Ammon's horn (tissue), 1 donor: ENCODE measurements around the gene PPIC.

Experiments used
- DNase-seq: peaks from one replicate; pipeline ENCODE4 v3.0.0-alpha.2; 2016; ENCODE audit warnings: low spot score

PPIC gene

DNA sequence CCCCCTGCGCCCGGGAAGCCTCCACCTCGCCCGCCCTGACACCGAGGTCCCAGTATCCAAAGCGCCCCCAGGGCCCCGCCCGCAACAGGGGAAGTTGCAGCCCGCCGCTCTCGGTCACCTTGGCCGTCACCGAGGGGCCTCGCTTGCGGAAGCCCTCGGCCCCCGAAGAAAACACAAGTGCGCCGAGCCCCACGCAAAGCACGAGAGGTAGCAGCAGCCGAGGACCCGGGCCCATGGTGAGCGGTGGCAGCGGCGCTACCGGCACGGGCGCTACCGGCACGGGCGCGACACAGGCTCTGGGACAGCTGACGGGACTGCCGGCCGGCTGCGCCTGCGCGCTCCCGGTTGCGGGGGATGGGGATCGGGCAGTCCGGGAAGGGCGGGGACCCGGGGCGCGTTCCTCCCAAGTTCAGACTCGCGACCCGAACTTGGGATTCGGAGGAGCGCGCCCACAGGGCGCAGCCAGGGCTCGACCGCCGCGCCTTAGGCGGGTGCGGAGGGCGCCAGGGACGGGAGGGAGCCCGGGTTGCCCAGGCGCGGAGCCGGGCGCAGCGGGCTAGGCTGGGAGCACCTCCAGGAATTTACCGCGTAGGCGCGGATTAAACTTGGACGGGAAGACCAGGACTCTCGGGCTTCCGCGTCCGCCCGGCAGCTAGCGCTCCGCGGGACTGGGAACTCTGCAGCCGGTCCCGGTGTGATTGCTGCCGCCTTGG is at the start of gene PPIC:
Gene PPIC, minus strand, starts transcription at position 335 of the 713 bp plus-strand sequence. Its CDS starts 100 bp downstream, at position 235.
- DNase-seq = peak; percentile 47

DNA sequence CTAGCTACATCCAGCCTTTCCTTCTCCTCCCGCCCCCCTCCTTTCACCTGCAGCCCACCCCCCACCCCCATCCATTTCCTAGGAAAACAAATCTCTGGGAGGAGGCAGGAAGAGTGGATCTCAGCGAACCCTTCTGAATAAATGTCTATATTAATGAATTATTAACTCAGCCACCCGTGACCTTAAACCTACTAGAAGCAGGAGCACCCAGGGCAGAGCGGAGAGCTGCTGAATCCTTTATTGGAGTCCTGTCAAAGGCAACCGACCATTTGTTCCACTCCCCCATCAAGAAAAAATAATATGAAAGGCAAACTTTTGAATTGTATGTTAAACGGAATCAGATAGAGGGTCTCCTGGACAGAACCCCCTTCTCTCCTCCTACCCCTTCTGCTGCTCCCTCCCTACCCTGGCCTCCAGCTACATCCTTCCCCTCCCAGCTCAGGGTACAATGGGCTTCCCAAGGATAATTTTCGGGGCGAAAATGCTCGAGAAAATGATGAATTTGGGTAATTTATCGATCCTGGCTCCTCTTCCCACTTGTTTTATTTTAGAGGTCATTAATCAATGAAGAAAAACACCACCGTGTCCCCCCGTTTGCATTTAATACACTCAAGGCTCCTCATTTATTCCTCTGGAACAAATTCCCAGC is 49.2 kb upstream of the PPIC start:
- DNase-seq = no peak

DNA sequence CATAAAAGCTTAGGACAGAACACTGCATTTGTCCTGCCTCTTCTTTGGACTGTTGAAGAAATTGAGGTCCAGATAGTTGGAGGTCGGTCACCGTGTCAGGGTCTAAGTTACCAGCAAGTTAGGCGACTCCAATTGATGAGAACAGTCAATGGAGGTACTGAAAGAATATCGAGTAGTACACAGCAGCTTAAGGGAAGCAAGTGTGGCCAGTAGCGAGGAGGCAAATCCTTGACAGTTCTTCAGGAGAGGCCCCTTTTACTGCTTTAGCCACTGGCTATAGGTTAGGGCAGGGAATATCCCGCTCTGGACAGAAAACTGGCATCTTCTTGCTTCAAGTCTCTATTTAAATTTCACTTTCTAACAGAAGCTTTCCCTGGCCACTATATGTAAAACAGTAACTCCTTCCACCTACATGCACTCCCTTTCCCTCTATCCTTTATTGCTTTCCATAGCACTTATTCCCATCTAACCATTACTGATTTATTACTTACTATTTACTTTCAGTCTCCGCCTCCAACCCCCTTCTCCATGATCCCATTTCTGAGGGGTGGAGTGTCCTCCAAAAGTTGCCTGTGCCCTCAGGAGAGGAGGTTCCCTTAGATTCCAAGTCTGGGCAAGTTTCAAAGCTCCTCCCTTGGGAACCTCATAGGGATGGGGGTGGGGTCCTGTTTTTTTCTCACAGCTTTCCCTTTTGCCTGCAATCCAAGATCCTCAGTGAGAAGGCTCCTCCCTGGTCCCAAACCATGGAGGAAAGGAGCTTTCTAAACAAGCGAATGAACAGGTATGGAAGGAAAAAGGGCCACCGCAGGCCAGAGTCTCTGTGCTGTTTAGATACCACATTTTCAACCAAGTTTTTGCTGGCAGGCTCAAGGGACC is 48.4 kb upstream of the PPIC start:
- no peak for DNase-seq

DNA sequence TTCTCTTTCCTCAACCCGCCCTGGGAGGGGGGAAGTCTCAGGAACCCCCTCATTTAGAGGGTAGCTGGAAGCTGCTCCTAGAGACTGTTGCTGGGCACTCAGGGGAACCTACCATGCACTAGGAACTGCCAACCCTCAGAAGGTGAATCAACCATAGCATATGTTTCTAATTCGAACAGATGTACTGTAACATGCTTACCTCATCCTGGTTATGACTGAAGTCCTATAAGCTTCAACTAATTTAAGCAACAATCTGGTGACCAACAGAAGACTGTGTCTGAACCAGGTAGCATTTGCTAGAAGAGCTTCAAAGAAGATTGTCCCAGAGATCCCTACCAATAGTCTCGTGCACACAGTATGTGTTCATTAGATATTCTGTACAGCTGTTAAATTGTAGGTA is 46.8 kb upstream of the PPIC start:
- no peak for DNase-seq

DNA sequence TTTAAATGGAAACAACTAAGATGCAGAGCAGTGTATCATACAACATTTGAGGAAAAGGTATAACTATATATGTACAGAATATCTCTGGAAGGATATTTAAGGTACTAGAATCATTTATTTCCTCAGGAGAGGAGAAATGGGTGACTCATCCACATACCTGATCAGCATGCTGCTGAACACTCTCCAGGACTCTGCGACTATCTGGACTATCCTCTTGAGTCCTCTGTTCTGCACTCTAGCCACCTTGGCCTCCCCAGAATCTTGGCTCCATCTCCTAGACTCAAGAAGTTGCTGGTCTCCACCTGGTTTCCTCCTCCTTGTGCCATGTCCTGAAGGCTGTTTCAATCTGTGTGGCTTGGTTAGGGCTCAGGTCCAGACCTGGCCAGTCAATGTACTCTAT is 43.7 kb upstream of the PPIC start:
- DNase-seq = no peak

DNA sequence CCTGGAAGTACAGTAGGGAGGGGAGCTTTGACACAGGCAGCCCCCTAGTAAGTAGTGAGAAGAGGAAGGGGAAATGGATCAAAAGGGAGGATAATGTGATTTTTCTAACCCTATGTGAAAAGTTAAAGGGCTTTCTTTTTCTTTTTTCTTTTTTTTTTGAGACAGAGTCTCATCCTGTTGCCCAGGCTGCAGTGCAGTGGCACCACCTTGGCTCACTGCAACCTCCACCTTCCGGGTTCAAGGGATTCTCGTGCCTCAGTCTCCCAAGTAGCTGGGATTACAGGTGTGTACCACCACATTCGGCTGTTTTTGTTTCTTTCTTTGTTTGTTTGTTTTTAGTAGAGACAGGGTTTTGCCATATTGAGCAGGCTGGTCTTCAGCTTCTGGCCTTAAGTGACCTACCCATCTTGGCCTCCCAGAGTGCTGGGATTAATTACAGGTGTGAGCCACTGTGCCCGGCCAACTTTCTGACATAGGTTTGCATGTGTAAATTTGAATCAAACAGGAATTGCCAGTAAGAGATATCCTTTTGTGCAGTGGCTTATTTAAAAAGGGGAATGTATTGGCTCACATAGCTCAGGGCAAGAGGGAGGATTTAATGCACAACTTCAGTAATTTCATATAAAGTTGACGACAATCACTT is 39.1 kb upstream of the PPIC start:
- DNase-seq = no peak

GRCh38 chr5:123068368-123068938 is 31.9 kb upstream of the PPIC start:
- no peak for DNase-seq

- no peak for DNase-seq
Measured at GRCh38 chr5:123066016-123066415, 29.5 kb upstream of the PPIC start.

- DNase-seq = no peak
Measured at GRCh38 chr5:123059455-123059854, 22.9 kb upstream of the PPIC start.

DNA sequence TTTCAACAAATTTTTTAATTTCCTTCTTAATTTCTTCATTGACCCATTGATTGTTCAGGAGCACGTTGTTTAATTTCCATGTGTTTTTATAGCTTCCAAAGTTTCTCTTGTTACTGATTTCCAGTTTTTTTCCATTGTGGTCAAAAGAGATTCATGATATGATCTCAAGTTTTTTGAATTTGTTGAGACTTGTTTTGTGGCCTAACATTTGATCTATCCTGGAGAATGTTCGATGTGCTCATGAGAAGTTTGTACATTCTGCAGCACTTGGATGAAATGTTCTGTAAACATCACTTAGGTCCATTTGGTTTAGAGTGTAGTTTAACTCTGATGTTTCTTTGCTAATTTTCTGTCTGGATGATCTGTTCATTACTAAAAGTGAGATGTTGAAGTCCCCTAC is 14.7 kb upstream of the PPIC start:
- DNase-seq = no peak

GRCh38 chr5:123047706-123048105 is 11.2 kb upstream of the PPIC start:
- no peak for DNase-seq

DNA sequence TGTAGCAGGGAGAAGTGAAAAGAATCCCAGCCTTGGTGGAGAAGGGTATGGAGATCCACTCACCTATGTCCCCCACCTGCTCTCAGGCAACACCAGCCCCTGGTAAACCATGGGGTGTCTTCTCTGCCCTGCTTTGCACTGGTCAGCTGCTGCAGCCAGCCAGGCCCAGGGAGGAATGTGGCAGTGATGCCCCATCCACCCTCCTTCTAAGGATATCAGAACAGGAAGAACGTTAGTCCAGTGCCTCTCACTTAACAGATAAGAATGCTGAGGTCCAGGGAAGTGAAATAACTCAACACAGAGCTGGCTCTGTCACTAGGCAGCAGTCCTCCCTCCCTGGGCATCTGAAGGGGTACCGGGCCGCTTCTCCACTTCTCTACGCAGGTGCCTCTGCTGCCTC is 9.7 kb upstream of the PPIC start:
- no peak for DNase-seq

DNA sequence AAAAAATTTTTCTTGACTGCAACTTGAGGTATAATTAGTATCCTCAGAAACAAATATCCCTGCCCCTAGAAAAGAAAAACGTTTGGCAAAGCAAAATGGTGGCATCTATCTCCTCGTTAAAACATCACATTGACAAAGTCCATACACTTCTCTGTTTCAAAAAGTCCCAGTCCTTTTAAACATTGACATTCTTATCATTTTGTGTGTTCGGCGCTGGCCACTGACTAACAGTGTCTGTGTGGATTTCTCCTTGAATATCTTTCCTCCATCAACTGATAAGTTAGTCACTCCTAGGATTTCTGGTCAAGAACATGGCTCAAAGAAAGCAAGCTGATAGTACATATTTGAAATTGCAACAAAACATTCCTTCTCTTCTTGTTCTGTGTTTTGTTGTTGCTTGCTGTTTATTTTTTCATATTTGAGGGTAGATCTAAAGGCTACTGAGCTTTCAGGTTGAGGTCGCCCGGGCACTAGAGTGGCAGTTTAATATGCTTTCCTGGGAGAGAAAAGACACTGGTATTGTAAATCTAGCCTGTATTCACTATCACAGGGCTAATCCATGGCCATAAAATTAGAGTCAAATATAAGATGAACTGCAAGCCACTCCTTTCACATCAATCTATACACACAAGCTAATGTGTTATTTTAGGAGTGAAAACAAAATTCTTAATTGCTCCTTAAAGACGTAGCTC is 8.5 kb upstream of the PPIC start:
- no peak for DNase-seq

GRCh38 chr5:123039673-123040072 is 3.1 kb upstream of the PPIC start:
- no peak for DNase-seq

- DNase-seq = no peak
Measured at GRCh38 chr5:123037104-123037418, 536 bp upstream of the PPIC start.

DNA sequence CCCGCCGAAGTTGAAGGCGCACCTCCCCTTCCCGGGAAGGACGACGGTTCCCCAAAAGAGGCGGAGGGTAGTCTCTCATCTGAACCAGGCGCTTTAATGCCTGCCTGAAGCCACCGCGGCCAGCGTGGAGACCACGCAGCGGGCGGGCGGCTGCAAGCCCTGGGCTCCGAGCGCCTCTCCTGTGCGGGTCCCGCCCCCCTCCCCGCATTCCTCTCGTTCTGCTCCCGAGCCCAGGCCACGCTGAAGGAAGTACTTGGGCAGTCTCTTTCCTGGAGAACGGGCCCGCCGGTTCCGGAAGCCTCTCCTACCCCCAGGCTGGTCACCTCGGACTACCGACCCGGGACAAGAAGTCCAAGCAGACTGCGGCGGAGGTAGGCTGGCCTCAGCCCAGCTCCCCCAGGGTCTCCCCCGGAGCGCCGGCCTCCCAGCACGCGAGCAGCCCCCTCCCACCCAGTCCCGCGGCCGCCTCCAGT is 571 bp downstream of the PPIC start:
- DNase-seq = peak; percentile 11

DNA sequence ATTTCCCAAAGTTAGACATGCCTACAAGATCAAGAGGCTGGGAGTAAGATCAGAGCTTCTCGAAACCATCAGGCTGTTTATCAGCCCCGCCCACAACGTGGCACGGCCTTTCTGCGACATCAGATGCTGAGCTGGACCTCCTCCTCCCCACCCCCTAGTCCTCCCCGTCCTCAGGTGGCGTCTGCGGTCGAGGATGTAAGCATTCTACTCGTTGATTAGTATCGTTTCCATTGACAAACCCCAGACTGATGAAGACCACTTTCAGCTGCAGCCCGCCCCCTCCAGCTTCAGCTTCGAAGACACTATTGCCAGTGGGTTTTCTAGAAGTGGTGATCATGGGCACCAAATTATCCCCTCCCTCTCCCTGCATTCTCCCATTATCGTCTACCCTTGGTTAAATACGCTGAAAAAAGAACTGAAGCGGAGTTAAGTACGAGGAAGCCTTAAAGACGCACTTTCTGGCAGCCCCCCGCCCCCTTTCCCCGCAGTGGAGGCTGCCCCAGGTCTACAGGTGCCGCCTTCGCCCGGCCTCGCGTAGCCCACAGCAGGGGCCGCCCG is 1.1 kb downstream of the PPIC start:
- peak; percentile 7 for DNase-seq

GRCh38 chr5:123033157-123033671 is 3.3 kb downstream of the PPIC start:
- DNase-seq = no peak

- DNase-seq = no peak
Measured at GRCh38 chr5:123028222-123028621, 8.3 kb downstream of the PPIC start.

DNA sequence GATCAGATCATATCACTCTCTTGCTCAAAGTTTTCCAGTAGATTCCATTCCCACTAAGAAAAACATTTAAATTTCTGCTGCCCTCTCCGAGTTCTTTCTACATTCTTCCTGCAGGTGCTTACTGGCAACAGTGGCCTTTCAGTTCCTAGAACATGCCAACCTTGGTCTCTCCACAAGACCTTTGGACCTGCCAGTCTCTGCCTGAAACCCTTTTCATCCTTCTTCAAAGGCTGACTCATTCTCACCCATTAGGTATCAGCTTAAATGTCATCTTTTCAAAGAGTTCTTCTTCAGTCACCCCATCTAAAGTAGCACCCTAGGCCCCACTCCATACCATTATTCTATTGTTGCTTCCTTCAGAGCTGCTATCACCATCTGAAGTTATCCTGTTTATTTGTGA is 21.8 kb downstream of the PPIC start:
- DNase-seq = no peak

GRCh38 chr5:123012321-123012720 is 24.2 kb downstream of the PPIC start:
- no peak for DNase-seq
